ENCODE results near the gene RBFOX2. TPM values are rescaled to one million over a fixed set of nuclear protein-coding genes. Genes with fewer than 3 reads are reported as not detected.

Gene RBFOX2
- total and polyA plus RNA-seq, 2 experiments from 2014 or later, result 88.8 to 131 TPM

DNA sequence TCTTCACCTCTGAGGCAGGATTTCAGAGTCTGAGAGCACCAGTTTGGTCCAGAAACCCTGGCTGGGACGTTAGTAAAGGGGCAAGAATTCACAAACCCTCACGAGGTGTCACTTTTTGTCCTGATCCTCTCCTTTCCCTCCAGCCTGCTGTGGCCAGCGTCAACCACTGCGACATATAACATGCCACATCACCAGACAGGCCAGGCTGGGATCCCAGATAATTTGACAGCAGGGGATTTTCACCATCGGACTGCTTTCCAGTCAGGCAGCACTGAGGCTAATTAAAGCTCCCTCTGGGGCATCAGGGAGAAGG lies 36.8 kb upstream of the RBFOX2 start:
- Mint-ChIP-seq H3K4me1 (peaks cover 6% of the 10 kb centered on the region; the same call in 2 of the 3 replicates), H3K36me3 (ENCODE audit: low read depth) (no peaks in the 10 kb centered on the region), H3K27ac (peak overlapping the region; percentile 61), H3K9me3 (peaks cover 3% of the 10 kb centered on the region; the same call in 1 of the 3 replicates), H3K27me3 (ENCODE audit: insufficient read depth, low read depth, poor library complexity) (peaks cover 5% of the 10 kb centered on the region), H3K4me3 (peak overlapping the region; percentile 80)
- no peaks in the 10 kb centered on the region for H4K20me1 ChIP-seq (replicated peaks; ENCODE audit: insufficient read depth)
- no peak overlapping the region for H3K27ac ChIP-seq (ENCODE audit: low read depth)
- H3K9me2 ChIP-seq (ENCODE audit: insufficient read depth), result no peaks in the 10 kb centered on the region
- ATAC-seq (peak; percentile 51), DNase-seq (ENCODE audit: low spot score) (no peak)
- H3K4me1 ChIP-seq (ENCODE audit: insufficient read depth), result no peaks in the 10 kb centered on the region
- peak overlapping the region; percentile 48 for H3K4me3 ChIP-seq
- no peaks in the 10 kb centered on the region; the same call in 1 of the 2 replicates for H3K36me3 ChIP-seq (ENCODE audit: insufficient read depth)
- TF ChIP-seq STAT1 (IDR thresholded peaks at IDR 0.05; ENCODE audit: unreplicated experiment), result no peak
- TF ChIP-seq, protein P1, sequence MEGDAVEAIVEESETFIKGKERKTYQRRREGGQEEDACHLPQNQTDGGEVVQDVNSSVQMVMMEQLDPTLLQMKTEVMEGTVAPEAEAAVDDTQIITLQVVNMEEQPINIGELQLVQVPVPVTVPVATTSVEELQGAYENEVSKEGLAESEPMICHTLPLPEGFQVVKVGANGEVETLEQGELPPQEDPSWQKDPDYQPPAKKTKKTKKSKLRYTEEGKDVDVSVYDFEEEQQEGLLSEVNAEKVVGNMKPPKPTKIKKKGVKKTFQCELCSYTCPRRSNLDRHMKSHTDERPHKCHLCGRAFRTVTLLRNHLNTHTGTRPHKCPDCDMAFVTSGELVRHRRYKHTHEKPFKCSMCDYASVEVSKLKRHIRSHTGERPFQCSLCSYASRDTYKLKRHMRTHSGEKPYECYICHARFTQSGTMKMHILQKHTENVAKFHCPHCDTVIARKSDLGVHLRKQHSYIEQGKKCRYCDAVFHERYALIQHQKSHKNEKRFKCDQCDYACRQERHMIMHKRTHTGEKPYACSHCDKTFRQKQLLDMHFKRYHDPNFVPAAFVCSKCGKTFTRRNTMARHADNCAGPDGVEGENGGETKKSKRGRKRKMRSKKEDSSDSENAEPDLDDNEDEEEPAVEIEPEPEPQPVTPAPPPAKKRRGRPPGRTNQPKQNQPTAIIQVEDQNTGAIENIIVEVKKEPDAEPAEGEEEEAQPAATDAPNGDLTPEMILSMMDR (conservative IDR thresholded peaks at IDR 0.05; ENCODE audit: low read depth in 2 of 2), result no peak
- TF ChIP-seq EZH2 (IDR thresholded peaks at IDR 0.05; ENCODE audit: low read depth, unreplicated experiment), result no peak
- no peak for TF ChIP-seq ZNF462 (CRISPR knock-in tag; IDR thresholded peaks at IDR 0.05)
- TF ChIP-seq CREB1 (CRISPR knock-in tag; IDR thresholded peaks at IDR 0.05; ENCODE audit: low read depth), result no peak
- TF ChIP-seq, protein P2, sequence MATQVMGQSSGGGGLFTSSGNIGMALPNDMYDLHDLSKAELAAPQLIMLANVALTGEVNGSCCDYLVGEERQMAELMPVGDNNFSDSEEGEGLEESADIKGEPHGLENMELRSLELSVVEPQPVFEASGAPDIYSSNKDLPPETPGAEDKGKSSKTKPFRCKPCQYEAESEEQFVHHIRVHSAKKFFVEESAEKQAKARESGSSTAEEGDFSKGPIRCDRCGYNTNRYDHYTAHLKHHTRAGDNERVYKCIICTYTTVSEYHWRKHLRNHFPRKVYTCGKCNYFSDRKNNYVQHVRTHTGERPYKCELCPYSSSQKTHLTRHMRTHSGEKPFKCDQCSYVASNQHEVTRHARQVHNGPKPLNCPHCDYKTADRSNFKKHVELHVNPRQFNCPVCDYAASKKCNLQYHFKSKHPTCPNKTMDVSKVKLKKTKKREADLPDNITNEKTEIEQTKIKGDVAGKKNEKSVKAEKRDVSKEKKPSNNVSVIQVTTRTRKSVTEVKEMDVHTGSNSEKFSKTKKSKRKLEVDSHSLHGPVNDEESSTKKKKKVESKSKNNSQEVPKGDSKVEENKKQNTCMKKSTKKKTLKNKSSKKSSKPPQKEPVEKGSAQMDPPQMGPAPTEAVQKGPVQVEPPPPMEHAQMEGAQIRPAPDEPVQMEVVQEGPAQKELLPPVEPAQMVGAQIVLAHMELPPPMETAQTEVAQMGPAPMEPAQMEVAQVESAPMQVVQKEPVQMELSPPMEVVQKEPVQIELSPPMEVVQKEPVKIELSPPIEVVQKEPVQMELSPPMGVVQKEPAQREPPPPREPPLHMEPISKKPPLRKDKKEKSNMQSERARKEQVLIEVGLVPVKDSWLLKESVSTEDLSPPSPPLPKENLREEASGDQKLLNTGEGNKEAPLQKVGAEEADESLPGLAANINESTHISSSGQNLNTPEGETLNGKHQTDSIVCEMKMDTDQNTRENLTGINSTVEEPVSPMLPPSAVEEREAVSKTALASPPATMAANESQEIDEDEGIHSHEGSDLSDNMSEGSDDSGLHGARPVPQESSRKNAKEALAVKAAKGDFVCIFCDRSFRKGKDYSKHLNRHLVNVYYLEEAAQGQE (IDR thresholded peaks at IDR 0.05; ENCODE audit: unreplicated experiment), result no peak
- TF ChIP-seq ZNF114 (CRISPR knock-in tag; IDR thresholded peaks at IDR 0.05), result no peak
- no peak for TF ChIP-seq ZNF331 (CRISPR knock-in tag; IDR thresholded peaks at IDR 0.05; ENCODE audit: low read depth)
- TF ChIP-seq NANOG (IDR thresholded peaks at IDR 0.05; ENCODE audit: borderline replicate concordance), result no peak
- no peaks in the 10 kb centered on the region for H3F3A ChIP-seq (replicated peaks; ENCODE audit: low read depth)
- peak overlapping the region; percentile 83 for H2AFZ ChIP-seq
- 0 out of 2 replicates have a peak, but pooled peaks cover 2% of the 10 kb centered on the region for H3K27me3 ChIP-seq (ENCODE audit: insufficient read depth)
- no peaks in the 10 kb centered on the region for H3K79me2 ChIP-seq (replicated peaks; ENCODE audit: insufficient read depth)
- H3K4me2 ChIP-seq, result peak overlapping the region; percentile 70

All from GM23338 (cell line).